Neutrophil (primary cell): ENCODE measurements around the gene MPLKIP.

Source experiments
- H3K27ac ChIP-seq: fragments of 200-600 bp; sonication (generic); 2 replicates; pipeline ENCODE4 v1.5.1; 2016; ENCODE audit warnings: mild to moderate bottlenecking, moderate library complexity
- H3K27me3 ChIP-seq: fragments of 200-600 bp; sonication (generic); 2 replicates; pipeline ENCODE4 v1.6.0; 2016; ENCODE audit warnings: mild to moderate bottlenecking
- H3K36me3 ChIP-seq: fragments of 200-600 bp; sonication (generic); 2 replicates; pipeline ENCODE4 v1.5.1; 2017
- H3K4me1 ChIP-seq, 2 experiments: fragments of 200-600 bp in 1 of 2; sonication (generic) in 1 of 2; 1 replicate in 1 of 2; 2 replicates in 1 of 2; pipeline versions ENCODE4 v1.5.1 to v1.6.1; 2013 to 2016; ENCODE audit warnings: low read depth in 1 of 2, low read length in 1 of 2, mild to moderate bottlenecking in 1 of 2, moderate library complexity in 1 of 2; ENCODE audit not compliant: control insufficient read depth in 1 of 2, insufficient read depth in 1 of 2
- H3K4me3 ChIP-seq, 2 experiments: fragments of 200-600 bp in 1 of 2; sonication (generic) in 1 of 2; 1 replicate in 1 of 2; 2 replicates in 1 of 2; pipeline ENCODE4 v1.5.1; 2013 to 2016; ENCODE audit warnings: low read depth in 1 of 2, low read length in 1 of 2, mild to moderate bottlenecking in 1 of 2, moderate library complexity in 1 of 2
- H3K9me3 ChIP-seq: fragments of 200-600 bp; sonication (generic); 2 replicates; pipeline ENCODE4 v1.5.1; 2016
- TF ChIP-seq, protein P1 (sequence below): fragments of 200-600 bp; sonication (generic); IDR thresholded peaks from 2 replicates; pipeline ENCODE4 v1.5.1; 2016; ENCODE audit warnings: antibody characterized with exemption

MPLKIP gene

DNA sequence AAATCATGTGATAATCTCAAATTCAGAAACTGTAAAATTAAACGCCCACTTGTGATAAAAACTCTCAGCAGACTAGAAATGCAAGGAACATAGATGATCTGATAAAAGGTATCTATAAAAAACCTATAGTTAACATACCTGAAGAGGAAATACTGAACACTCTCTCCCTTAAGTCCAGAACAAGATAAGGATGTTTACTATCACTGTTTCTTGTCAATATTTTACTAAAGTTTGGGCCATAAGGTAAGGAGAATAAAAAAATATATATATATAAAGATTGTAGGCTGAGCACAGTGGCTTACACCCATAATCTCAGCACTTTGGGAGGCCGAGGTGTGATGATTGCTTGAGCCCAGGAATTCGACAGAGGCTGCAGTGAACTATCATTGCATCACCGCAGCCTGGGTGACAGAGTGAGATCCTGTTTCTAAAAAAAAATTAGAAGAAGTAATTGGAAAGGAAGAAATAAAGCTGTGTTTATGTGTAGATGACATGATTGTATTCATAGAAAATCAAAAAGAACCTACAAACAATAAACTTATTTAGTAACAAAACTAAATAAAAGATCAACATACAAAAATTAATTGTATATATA lies 28.4 kb downstream of the MPLKIP start:
- Histone ChIP-seq H3K27ac (no peak overlapping the region), H3K36me3 (peaks cover 2% of the 10 kb centered on the region), H3K4me3 (no peak overlapping the region), H3K27me3 (no peaks in the 10 kb centered on the region), H3K4me1 (no peaks in the 10 kb centered on the region), H3K9me3 (no peaks in the 10 kb centered on the region)
- TF ChIP-seq, protein P1, sequence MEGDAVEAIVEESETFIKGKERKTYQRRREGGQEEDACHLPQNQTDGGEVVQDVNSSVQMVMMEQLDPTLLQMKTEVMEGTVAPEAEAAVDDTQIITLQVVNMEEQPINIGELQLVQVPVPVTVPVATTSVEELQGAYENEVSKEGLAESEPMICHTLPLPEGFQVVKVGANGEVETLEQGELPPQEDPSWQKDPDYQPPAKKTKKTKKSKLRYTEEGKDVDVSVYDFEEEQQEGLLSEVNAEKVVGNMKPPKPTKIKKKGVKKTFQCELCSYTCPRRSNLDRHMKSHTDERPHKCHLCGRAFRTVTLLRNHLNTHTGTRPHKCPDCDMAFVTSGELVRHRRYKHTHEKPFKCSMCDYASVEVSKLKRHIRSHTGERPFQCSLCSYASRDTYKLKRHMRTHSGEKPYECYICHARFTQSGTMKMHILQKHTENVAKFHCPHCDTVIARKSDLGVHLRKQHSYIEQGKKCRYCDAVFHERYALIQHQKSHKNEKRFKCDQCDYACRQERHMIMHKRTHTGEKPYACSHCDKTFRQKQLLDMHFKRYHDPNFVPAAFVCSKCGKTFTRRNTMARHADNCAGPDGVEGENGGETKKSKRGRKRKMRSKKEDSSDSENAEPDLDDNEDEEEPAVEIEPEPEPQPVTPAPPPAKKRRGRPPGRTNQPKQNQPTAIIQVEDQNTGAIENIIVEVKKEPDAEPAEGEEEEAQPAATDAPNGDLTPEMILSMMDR, result no peak

DNA sequence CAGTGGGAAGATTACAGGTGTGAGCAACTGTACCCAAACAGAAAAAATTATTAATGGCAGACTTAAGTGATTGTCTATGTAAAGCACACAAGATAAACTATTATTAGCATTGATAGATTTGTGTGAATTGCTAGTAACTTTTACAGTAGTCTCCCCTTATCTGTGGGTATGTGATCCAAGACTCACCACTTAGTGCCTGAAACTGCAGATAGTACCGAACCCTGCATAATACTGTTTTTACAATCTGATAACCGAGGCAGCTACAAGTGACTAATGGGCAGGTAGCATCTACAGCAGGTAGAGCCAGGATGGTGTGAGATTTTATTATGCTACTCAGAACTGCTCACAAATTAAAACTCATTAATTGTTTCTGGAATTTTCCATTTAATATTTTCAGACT lies 31.5 kb downstream of the MPLKIP start:
- Histone ChIP-seq H3K9me3 (no peaks in the 10 kb centered on the region), H3K27ac (no peak overlapping the region), H3K4me3 (no peak overlapping the region), H3K4me1 (no peaks in the 10 kb centered on the region), H3K36me3 (peaks cover 3% of the 10 kb centered on the region), H3K27me3 (no peaks in the 10 kb centered on the region)
- TF ChIP-seq, protein P1, result no peak

DNA sequence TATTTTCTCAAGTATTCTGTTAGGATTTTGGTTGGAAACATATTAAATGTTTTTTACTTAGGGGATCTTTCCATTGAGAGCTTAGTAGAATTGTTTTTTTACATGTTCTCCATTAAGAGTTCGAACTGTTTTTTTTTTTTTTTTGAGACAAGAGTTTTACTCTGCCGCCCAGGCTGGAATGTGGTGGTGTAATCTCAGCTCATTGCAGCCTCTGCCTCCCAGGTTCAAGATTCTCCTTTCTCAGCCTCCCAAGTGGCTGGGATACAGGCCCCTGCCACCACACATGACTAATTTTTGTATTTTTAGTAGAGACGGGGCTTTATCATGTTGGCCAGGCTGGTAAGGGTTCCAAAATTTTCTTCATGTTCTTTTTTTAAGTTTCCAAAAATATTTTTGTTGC lies 33.2 kb downstream of the MPLKIP start:
- H3K4me1 ChIP-seq, result no peaks in the 10 kb centered on the region
- H3K9me3 ChIP-seq, result no peaks in the 10 kb centered on the region
- H3K27ac ChIP-seq, result no peak overlapping the region
- peaks cover 16% of the 10 kb centered on the region for H3K36me3 ChIP-seq
- TF ChIP-seq, protein P1, result no peak
- H3K4me3 ChIP-seq, result no peak overlapping the region
- no peaks in the 10 kb centered on the region for H3K27me3 ChIP-seq

DNA sequence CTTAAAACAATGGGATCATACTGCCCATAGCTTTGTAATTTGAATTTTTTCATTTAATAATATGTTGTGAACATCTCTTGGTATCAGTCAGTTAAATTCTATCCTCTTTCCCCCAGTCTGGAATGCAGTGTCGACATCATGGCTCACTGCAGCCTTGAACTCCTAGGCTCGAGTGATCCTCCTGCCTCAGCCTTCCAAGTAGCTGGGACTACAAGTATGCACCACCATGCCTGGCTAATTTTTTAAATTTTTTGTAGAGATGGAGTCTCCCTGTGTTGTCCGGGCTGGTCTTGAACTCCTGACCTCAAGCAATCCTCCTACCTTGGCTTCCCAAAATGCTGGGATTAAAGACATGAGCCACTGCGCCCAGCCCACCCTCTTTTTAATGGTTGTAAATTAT lies 34.6 kb downstream of the MPLKIP start:
- H3K36me3 ChIP-seq, result peaks cover 30% of the 10 kb centered on the region
- no peak overlapping the region for H3K27ac ChIP-seq
- H3K4me3 ChIP-seq, result no peak overlapping the region
- no peaks in the 10 kb centered on the region for H3K9me3 ChIP-seq
- TF ChIP-seq, protein P1, result no peak
- no peaks in the 10 kb centered on the region for H3K4me1 ChIP-seq
- H3K27me3 ChIP-seq, result no peaks in the 10 kb centered on the region

DNA sequence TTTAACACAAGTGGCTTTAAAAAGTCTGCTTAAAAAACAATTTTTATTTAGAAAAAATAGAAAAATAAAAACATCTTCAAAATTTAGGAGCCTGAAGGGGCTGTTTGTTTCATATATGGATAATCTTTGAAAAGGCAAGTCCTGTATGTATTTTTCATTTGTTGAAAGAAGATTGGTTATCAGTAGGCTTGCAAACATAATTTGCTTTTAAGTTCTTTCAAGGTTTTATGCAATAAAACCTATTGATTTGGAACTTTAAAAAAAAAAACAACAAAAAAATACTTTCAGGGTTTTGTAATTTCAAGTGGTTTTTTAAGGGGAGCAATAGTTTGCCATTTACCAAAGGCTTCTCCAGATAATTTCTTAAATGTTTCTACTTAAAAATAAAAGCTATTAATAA lies 35.6 kb downstream of the MPLKIP start:
- TF ChIP-seq, protein P1, result no peak
- Histone ChIP-seq H3K9me3 (no peaks in the 10 kb centered on the region), H3K27ac (no peak overlapping the region), H3K36me3 (peaks cover 38% of the 10 kb centered on the region), H3K4me3 (no peak overlapping the region), H3K27me3 (no peaks in the 10 kb centered on the region), H3K4me1 (no peaks in the 10 kb centered on the region)

DNA sequence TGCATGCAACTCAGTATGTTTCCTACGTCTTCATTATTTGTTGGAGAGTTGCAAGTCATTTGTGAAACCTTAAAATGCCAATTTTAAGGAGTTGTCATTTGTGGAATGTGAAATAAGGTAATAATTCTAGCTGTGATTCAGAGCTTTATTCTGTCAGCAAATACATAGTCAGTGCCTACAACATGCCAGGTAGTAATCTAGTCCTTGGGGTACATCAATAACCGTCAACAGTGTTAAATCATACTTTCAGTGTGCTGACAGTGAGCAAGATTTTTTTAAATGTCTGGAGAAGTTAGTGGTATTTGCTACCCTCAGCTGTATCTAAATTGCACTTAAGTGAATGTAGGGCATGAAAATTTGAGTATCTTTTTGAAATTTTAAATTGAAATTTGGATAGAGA lies 36.7 kb downstream of the MPLKIP start:
- Histone ChIP-seq H3K36me3 (peaks cover 49% of the 10 kb centered on the region), H3K4me3 (no peak overlapping the region), H3K4me1 (no peaks in the 10 kb centered on the region), H3K27ac (no peak overlapping the region), H3K9me3 (no peaks in the 10 kb centered on the region), H3K27me3 (no peaks in the 10 kb centered on the region)
- TF ChIP-seq, protein P1, result no peak
